Neural progenitor cell (in vitro differentiated cells): ENCODE results near the gene ORM1. TPM values are rescaled to one million over a fixed set of nuclear protein-coding genes. Genes with fewer than 3 reads are reported as not detected.

Source experiments
- DNase-seq: peaks from one replicate; pipeline ENCODE4 v3.0.0-alpha.2; 2016; ENCODE audit warnings: low spot score
- H2AFZ ChIP-seq: fragments of 200-600 bp; sonication (generic); replicated peaks from 2 replicates; pipeline ENCODE4 v1.6.1; 2016; ENCODE audit warnings: antibody characterized with exemption
- H3F3A ChIP-seq: fragments of 200-600 bp; sonication (generic); 2 replicates; pipeline ENCODE4 v1.6.1; 2016; ENCODE audit warnings: antibody characterized with exemption, low read depth
- H3K27ac ChIP-seq: fragments of 200-600 bp; sonication (generic); 2 replicates; pipeline ENCODE4 v1.5.1; 2016; ENCODE audit warnings: mild to moderate bottlenecking
- H3K27me3 ChIP-seq: fragments of 200-600 bp; sonication (generic); 2 replicates; pipeline ENCODE4 v1.6.1; 2016; ENCODE audit warnings: mild to moderate bottlenecking, moderate library complexity
- H3K36me3 ChIP-seq: fragments of 200-600 bp; sonication (generic); 2 replicates; pipeline ENCODE4 v1.5.1; 2016
- H3K4me1 ChIP-seq: fragments of 200-600 bp; sonication (generic); 2 replicates; pipeline ENCODE4 v1.6.1; 2016; ENCODE audit warnings: mixed run types
- H3K4me2 ChIP-seq: fragments of 200-600 bp; sonication (generic); 2 replicates; pipeline ENCODE4 v1.6.1; 2016
- H3K4me3 ChIP-seq: fragments of 200-600 bp; sonication (generic); 2 replicates; pipeline ENCODE4 v1.5.1; 2016
- H3K79me2 ChIP-seq: fragments of 200-600 bp; sonication (generic); 2 replicates; pipeline ENCODE4 v1.6.1; 2016; ENCODE audit warnings: low read depth
- H3K9ac ChIP-seq: fragments of 200-600 bp; sonication (generic); 2 replicates; pipeline ENCODE4 v1.6.1; 2016
- H3K9me3 ChIP-seq: fragments of 200-600 bp; sonication (generic); 2 replicates; pipeline ENCODE4 v1.5.1; 2016; ENCODE audit warnings: low read depth
- H4K20me1 ChIP-seq: fragments of 200-600 bp; sonication (generic); 2 replicates; pipeline ENCODE4 v1.6.1; 2016; ENCODE audit warnings: low read depth
- H3K27ac Mint-ChIP-seq: 3 replicates; pipeline ENCODE4 v1.8.0; 2021; ENCODE audit warnings: mixed read lengths
- H3K27me3 Mint-ChIP-seq: 2 replicates; pipeline ENCODE4 v1.8.0; 2022; ENCODE audit warnings: low read depth, mild to moderate bottlenecking, inconsistent platforms, moderate library complexity, mixed read lengths; ENCODE audit not compliant: insufficient read depth
- H3K36me3 Mint-ChIP-seq: 3 replicates; pipeline ENCODE4 v1.8.0; 2021; ENCODE audit warnings: mixed read lengths
- H3K4me1 Mint-ChIP-seq: 3 replicates; pipeline ENCODE4 v1.8.0; 2021; ENCODE audit warnings: mixed read lengths
- H3K4me3 Mint-ChIP-seq: 3 replicates; pipeline ENCODE4 v1.8.0; 2021; ENCODE audit warnings: mild to moderate bottlenecking, moderate library complexity, mixed read lengths
- H3K9me3 Mint-ChIP-seq: 3 replicates; pipeline ENCODE4 v1.8.0; 2020; ENCODE audit warnings: mixed read lengths
- EZH2 ChIP-seq: fragments of 200-600 bp; sonication (generic); IDR thresholded peaks from 2 replicates; pipeline ENCODE4 v1.6.1; 2017; ENCODE audit warnings: antibody characterized with exemption, mild to moderate bottlenecking, moderate library complexity
- EZH2phosphoT487 ChIP-seq: fragments of 200-600 bp; sonication (generic); IDR thresholded peaks from 2 replicates; pipeline ENCODE4 v1.6.1; 2017; ENCODE audit warnings: antibody characterized with exemption
- total RNA-seq: library from RNA; depleted of rRNA; stranded (reverse); fragments of >200 nt; gene quantifications from 2 replicates; pipeline ENCODE4 v1.2.3, GENCODE V29; 2015; ENCODE audit warnings: low replicate concordance
- TF ChIP-seq, protein P1 (sequence below): fragments of 200-600 bp; sonication (generic); IDR thresholded peaks from 2 replicates; pipeline ENCODE4 v1.5.1; 2017; ENCODE audit warnings: antibody characterized with exemption, mild to moderate bottlenecking

Gene ORM1
- total RNA-seq, 1 donor from 2014 or later: not detected

DNA sequence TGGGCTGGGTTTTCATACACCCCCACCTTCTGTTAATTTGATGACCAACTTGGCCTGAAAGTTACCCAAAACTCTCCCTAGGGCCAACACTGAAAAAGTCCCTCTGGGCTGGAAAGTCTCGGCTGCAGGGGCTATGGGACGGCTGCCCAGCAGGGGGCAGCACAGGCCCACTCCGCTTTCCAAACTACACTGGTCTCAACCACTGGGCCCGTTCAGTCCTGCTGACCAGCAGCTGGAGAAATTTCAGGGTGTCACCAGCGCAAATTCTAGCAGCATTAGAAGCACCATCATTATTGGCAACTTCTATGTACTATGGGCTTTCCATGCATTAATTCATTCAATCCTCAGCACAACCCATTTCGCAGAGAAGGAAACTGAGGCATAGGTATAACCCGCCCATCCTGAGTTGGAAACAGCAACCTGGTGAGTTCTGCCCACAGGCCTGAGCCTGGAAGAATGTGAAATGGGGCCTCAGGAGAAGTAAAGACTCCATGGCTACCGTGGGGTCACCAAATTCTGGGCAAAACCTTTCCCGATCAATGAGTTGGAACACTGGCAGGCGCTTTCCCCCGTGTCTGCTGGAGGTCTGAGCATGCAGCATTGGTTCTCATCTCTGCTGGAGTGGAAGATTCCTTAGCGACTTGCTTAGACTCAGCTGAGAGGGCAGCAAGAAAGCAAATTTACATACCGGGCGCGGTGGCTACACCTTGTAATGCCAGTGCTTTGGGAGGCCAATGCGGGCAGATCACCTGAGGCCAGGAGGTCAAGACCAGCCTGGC, 16.4 kb downstream of the ORM1 start:
- H3K4me3 Mint-ChIP-seq: no peak overlapping the region
- H3K36me3 Mint-ChIP-seq: peaks cover 7% of the 10 kb centered on the region
- no peak overlapping the region for H3K27ac Mint-ChIP-seq
- Histone ChIP-seq H3K79me2 (no peaks in the 10 kb centered on the region), H3K4me3 (no peak overlapping the region), H3K9me3 (no peaks in the 10 kb centered on the region), H4K20me1 (no peaks in the 10 kb centered on the region), H3K27ac (no peak overlapping the region), H2AFZ (no peak overlapping the region), H3K9ac (no peak overlapping the region), H3K4me1 (no peaks in the 10 kb centered on the region), H3K36me3 (no peaks in the 10 kb centered on the region), H3F3A (no peaks in the 10 kb centered on the region), H3K4me2 (no peak overlapping the region), H3K27me3 (no peaks in the 10 kb centered on the region)
- TF ChIP-seq EZH2: no peak
- TF ChIP-seq, protein P1, sequence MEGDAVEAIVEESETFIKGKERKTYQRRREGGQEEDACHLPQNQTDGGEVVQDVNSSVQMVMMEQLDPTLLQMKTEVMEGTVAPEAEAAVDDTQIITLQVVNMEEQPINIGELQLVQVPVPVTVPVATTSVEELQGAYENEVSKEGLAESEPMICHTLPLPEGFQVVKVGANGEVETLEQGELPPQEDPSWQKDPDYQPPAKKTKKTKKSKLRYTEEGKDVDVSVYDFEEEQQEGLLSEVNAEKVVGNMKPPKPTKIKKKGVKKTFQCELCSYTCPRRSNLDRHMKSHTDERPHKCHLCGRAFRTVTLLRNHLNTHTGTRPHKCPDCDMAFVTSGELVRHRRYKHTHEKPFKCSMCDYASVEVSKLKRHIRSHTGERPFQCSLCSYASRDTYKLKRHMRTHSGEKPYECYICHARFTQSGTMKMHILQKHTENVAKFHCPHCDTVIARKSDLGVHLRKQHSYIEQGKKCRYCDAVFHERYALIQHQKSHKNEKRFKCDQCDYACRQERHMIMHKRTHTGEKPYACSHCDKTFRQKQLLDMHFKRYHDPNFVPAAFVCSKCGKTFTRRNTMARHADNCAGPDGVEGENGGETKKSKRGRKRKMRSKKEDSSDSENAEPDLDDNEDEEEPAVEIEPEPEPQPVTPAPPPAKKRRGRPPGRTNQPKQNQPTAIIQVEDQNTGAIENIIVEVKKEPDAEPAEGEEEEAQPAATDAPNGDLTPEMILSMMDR: peak; percentile 90
- peak; percentile 71 for DNase-seq
- no peaks in the 10 kb centered on the region for H3K9me3 Mint-ChIP-seq
- H3K4me1 Mint-ChIP-seq: no peaks in the 10 kb centered on the region
- H3K27me3 Mint-ChIP-seq: peaks cover 4% of the 10 kb centered on the region

DNA sequence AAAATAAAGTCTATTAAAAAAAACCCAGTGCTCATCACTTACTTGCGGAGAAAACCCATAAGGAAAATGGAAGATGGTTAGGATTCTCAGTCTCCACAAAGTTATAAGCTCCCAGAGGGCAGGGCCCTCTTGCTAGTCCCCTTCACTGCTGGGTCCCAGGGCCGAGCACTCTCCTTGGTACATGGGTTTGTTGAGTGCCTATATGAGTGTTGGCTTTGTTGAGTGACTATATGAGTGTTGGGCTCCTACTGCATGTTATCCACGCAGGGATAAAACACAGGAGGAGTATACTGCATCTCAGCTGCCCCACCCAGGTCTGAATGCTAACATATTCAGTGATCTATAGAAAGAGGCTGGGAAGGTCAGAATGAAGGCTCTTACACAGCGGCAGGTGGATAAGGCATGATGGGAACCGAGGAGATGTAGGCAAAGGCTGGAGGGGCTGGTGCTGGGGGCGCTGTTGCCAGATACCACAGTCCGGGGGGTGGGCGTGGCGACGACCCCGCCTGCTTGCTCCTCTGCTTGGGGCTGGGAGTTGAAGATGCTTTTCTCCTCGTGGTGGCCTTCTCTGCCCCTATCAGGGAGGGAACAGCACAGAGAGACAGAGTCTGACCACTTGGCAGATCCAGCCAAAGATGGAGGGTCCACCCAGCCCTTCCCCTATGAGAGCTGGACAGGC, 18.4 kb downstream of the ORM1 start:
- no peak overlapping the region for H3K27ac ChIP-seq
- peaks cover 7% of the 10 kb centered on the region for H3K36me3 Mint-ChIP-seq
- H3K36me3 ChIP-seq: no peaks in the 10 kb centered on the region

DNA sequence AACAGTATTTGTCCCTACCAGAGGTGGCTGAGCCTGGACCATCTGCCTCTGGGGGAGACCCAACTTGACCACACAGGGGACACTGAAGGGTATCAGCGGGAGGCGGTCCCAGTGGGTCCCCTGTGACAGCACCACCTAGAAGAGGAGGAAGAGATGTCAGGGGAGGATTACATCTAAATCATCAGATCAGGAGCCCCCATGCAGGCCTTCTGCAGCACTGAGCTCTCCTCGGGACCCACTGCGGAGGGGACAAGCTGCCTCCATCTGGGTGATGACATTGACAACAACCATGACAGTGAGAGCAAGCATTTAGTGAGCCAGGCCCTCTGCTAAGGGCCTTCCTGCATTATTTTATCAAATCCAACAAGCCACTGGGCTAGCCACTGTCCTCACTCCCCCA, 19.1 kb downstream of the ORM1 start:
- no peak overlapping the region for H3K4me3 ChIP-seq
- no peak for DNase-seq
- no peak overlapping the region for H3K27ac ChIP-seq
- H2AFZ ChIP-seq: no peak overlapping the region
- H3K27me3 ChIP-seq: no peaks in the 10 kb centered on the region
- no peaks in the 10 kb centered on the region for H3K9me3 ChIP-seq
- H3K36me3 Mint-ChIP-seq: peaks cover 11% of the 10 kb centered on the region
- H3K9ac ChIP-seq: no peak overlapping the region
- no peaks in the 10 kb centered on the region for H3K9me3 Mint-ChIP-seq
- H3K79me2 ChIP-seq: no peaks in the 10 kb centered on the region
- TF ChIP-seq EZH2: no peak
- TF ChIP-seq EZH2phosphoT487: no peak
- TF ChIP-seq, protein P1: no peak
- no peak overlapping the region for H3K4me3 Mint-ChIP-seq
- no peaks in the 10 kb centered on the region for H3K4me1 Mint-ChIP-seq
- no peak overlapping the region for H3K4me2 ChIP-seq
- no peaks in the 10 kb centered on the region for H4K20me1 ChIP-seq
- H3K27me3 Mint-ChIP-seq: peaks cover 4% of the 10 kb centered on the region
- no peaks in the 10 kb centered on the region for H3K4me1 ChIP-seq
- H3K27ac Mint-ChIP-seq: no peak overlapping the region
- no peaks in the 10 kb centered on the region for H3F3A ChIP-seq
- H3K36me3 ChIP-seq: no peaks in the 10 kb centered on the region

More for the DNA sequence above, 18.4 kb downstream of the ORM1 start:
- no peaks in the 10 kb centered on the region for H3K79me2 ChIP-seq
- no peaks in the 10 kb centered on the region for H3K4me1 ChIP-seq
- no peak overlapping the region for H3K9ac ChIP-seq
- no peaks in the 10 kb centered on the region for H3K9me3 ChIP-seq
- no peak overlapping the region for H2AFZ ChIP-seq
- no peak overlapping the region for H3K4me3 Mint-ChIP-seq
- no peak overlapping the region for H3K27ac Mint-ChIP-seq
- H3K4me1 Mint-ChIP-seq: no peaks in the 10 kb centered on the region
- no peak overlapping the region for H3K4me3 ChIP-seq
- H3K4me2 ChIP-seq: no peak overlapping the region
- H3K27me3 Mint-ChIP-seq: peaks cover 4% of the 10 kb centered on the region
- no peaks in the 10 kb centered on the region for H4K20me1 ChIP-seq
- no peak for TF ChIP-seq EZH2
- no peak for TF ChIP-seq EZH2phosphoT487
- TF ChIP-seq, protein P1: no peak
- no peak for DNase-seq
- H3F3A ChIP-seq: no peaks in the 10 kb centered on the region
- no peaks in the 10 kb centered on the region for H3K27me3 ChIP-seq
- no peaks in the 10 kb centered on the region for H3K9me3 Mint-ChIP-seq
